ENCODE results near the gene TLCD2.

The TLCD2 gene, protein sequence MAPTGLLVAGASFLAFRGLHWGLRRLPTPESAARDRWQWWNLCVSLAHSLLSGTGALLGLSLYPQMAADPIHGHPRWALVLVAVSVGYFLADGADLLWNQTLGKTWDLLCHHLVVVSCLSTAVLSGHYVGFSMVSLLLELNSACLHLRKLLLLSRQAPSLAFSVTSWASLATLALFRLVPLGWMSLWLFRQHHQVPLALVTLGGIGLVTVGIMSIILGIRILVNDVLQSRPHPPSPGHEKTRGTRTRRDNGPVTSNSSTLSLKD

DNA sequence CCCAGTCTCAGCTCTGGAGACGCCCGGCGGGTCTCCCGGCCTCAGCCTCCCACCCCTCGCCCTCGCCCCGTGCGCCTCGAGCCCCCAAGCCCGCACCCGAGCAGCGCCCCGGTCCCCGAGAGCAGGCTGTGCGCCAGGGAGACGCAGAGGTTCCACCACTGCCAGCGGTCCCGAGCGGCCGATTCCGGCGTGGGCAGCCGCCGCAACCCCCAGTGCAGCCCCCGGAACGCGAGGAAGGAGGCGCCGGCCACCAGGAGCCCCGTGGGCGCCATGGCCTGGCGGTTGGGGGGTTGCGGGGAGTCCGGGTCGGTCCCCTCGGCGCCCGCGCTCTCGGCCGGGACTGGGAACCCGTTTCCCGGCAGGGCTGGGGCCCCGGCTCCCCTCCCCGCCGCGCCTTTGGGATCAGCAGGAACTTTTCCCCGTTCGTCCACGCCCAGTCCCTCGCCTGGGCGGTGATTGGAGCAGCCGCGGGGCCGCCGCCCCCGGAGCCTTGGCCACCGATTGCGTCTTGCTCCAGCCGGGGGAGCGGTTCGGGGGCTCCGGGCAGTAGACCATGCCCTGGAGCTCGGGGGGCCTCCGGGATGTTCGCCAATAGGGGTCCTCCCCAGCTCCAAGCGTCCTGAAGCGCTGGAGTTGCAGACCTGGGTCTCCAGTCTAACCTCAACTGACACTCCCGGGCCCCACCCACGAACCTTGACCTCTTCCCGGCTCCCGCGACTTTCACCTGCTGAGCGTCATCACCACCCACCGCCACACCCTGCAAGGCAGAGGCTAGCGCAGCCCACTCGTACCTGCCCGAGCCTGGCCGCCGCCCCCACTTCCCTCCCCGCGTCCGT lies at the start of gene TLCD2:
Gene TLCD2 (minus strand): TSS at position 407 of the 836 bp plus-strand sequence. CDS start 135 bp downstream, at position 272.
- peaks cover 46% of the 10 kb centered on the region for H3K4me1 Mint-ChIP-seq (ENCODE audit: low read depth)
- H3K27me3 Mint-ChIP-seq = peaks cover 29% of the 10 kb centered on the region
- H3K27ac Mint-ChIP-seq = peak within 1 kb of the TSS; percentile 58
- peak within 1 kb of the TSS; percentile 77 for H3K4me3 Mint-ChIP-seq
- intact Hi-C loops (cut with micrococcal nuclease) = loop anchor here (2.0 to 5.0 kb wide), 2 partner anchors 25 to 43 kb away; partner anchors contain the start of gene PRPF8
- no peaks in the 10 kb centered on the region for H3K9me3 Mint-ChIP-seq
- peaks cover 49% of the 10 kb centered on the region for H3K36me3 Mint-ChIP-seq (ENCODE audit: low read depth)

DNA sequence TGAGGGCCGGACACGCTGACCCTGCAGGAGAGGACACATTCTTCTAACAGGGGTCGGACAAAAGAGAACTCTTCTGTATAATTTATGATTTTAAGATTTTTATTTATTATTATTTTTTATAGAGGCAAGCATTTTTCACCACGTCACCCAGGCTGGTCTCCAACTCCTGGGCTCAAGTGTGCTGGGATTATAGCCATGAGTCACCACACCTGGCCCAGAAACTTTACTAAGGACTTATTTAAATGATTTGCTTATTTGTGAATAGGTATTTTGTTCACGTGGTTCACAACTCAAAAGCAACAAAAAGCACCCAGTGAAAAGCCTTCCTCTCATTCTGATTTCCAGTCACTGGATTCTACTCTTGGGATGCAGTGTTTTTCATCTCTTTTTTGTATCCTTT lies 49.4 kb upstream of the TLCD2 start:
- Mint-ChIP-seq H3K4me1 (ENCODE audit: low read depth) (peaks cover 88% of the 10 kb centered on the region), H3K27me3 (peaks cover 5% of the 10 kb centered on the region), H3K36me3 (ENCODE audit: low read depth) (no peaks in the 10 kb centered on the region), H3K4me3 (no peak overlapping the region), H3K27ac (peak overlapping the region; percentile 85), H3K9me3 (no peaks in the 10 kb centered on the region)
- intact Hi-C loops (cut with micrococcal nuclease) = no loop called here

DNA sequence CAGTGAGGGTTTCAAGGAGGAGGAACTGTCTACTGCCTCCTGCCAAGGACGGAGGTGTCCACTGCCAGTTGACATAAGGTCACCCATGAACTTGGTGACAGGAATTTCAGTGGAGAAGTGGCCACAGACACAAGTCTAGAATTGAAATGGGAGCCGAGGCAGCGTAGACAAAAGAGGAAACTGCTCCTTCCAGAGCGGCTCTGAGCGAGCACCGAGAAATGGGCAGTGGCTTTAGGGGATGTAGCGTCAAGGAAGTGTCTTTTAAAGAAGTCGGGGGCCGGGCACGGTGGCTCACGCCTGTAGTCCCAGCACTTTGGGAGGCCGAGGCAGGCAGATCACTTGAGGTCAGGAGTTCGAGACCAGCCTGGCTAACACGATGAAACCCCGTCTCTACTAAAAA lies 48.6 kb upstream of the TLCD2 start:
- Mint-ChIP-seq H3K27ac (peak overlapping the region; percentile 85), H3K4me1 (ENCODE audit: low read depth) (peaks cover 88% of the 10 kb centered on the region), H3K36me3 (ENCODE audit: low read depth) (no peaks in the 10 kb centered on the region), H3K27me3 (peaks cover 5% of the 10 kb centered on the region), H3K9me3 (no peaks in the 10 kb centered on the region), H3K4me3 (no peak overlapping the region)
- intact Hi-C loops (cut with micrococcal nuclease) = no loop called here

DNA sequence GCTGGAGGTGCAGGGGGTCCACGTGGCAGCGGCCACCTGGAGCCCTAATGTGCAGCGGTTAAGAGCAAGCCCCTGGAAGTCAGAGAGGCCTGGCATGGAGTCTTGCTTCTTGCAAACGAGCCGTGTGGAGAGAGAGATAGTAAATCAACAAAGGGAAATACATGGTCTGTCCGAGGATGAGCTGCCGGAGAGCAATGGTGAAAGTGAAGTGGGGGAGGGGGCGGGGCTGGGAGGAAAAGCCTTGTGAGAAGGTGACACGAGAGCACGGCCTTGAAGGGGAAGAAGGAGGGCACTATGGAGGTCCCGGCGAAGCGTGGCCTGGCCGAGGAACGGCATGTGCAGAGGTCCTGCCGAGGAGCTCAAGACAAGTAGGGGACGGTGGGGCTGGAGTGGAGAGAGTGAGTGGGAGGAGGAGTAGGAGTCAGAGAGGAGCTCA lies 45.7 kb upstream of the TLCD2 start:
- H3K9me3 Mint-ChIP-seq = no peaks in the 10 kb centered on the region
- peak overlapping the region; percentile 98 for H3K27ac Mint-ChIP-seq
- peaks cover 87% of the 10 kb centered on the region for H3K4me1 Mint-ChIP-seq (ENCODE audit: low read depth)
- peaks cover 3% of the 10 kb centered on the region for H3K27me3 Mint-ChIP-seq
- intact Hi-C loops (cut with micrococcal nuclease) = no loop called here
- H3K4me3 Mint-ChIP-seq = no peak overlapping the region
- H3K36me3 Mint-ChIP-seq (ENCODE audit: low read depth) = no peaks in the 10 kb centered on the region

DNA sequence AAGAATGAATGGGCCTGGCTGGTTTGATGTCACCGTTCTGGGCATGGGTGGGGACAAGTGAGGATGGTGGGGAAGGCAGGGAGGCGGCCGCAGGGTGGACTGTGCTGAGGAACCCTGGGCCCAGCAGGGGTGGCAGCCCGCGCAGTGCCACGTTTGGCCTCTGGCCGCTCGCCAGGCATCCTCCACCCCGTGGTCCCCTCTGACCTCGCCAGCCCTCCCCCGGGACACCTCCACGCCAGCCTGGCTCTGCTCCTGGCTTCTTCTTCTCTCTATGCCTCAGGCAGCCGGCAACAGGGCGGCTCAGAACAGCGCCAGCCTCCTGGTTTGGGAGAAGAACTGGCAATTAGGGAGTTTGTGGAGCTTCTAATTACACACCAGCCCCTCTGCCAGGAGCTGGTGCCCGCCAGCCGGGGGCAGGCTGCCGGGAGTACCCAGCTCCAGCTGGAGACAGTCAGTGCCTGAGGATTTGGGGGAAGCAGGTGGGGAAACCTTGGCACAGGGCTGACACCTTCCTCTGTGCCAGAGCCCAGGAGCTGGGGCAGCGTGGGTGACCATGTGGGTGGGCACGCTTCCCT lies 45.2 kb upstream of the TLCD2 start:
- H3K4me3 Mint-ChIP-seq = no peak overlapping the region
- no peaks in the 10 kb centered on the region for H3K9me3 Mint-ChIP-seq
- peaks cover 3% of the 10 kb centered on the region for H3K27me3 Mint-ChIP-seq
- H3K4me1 Mint-ChIP-seq (ENCODE audit: low read depth) = peaks cover 91% of the 10 kb centered on the region
- H3K36me3 Mint-ChIP-seq (ENCODE audit: low read depth) = no peaks in the 10 kb centered on the region
- intact Hi-C loops (cut with micrococcal nuclease) = no loop called here
- peak overlapping the region; percentile 98 for H3K27ac Mint-ChIP-seq

DNA sequence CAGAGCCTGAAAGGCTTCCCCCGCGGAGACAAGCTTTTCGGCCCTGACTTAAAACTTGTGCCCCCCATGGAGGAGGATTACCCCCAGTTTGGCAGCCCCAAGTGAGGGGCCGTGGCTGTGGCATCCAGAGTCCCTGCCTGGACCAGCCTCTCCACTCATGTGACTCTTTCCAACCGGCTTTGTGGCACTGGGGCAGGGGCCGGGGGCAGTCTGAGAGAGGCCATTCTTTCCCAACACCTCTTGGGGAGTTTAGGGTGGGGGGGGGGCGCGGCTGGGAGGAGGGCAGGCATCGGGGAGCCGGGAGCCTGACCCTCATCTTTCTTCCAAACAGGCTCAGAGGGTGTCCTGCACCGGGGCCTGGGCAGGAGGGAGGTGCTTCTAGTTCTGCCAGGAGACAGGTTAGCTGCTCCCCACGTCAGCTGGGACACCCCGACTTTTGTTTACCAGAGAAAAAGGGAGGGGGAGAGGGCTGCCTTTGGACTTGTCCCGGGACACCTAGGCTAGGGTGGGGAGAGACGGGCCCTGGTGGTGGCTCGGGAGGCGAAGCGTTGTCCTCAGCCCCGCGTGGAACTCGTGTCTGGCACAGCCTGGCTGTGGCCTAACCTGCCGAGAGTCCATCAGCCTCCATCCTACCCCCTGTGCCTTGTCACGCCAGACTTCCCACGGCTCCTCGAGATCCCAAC lies 44.4 kb upstream of the TLCD2 start:
- Mint-ChIP-seq H3K27ac (peak overlapping the region; percentile 98), H3K27me3 (peaks cover 3% of the 10 kb centered on the region), H3K9me3 (no peaks in the 10 kb centered on the region), H3K4me3 (peak overlapping the region; percentile 55), H3K36me3 (ENCODE audit: low read depth) (no peaks in the 10 kb centered on the region), H3K4me1 (ENCODE audit: low read depth) (peaks cover 90% of the 10 kb centered on the region)
- intact Hi-C loops (cut with micrococcal nuclease) = no loop called here

DNA sequence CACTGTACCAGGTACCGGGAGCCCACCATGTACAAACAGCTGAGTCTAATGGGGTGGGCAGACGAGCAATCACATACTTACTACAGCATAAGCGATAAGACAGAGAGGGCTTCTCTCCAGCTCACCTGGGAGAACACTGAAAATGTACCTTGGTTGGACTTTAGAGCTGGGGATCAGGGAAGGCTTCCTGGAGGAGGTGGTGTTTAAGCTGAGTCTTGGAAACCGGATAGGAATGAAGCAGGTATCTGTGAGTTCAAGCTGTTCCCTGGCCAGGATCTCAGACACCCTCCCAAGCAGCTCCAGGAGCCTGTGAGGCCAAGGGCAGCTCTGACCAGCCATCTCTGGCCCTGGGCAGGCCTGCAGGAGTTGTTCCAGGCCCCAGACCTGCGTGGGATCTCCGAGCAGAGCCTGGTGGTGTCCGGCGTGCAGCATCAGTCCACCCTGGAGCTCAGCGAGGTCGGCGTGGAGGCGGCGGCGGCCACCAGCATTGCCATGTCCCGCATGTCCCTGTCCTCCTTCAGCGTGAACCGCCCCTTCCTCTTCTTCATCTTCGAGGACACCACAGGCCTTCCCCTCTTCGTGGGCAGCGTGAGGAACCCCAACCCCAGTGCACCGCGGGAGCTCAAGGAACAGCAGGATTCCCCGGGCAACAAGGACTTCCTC lies 43.7 kb upstream of the TLCD2 start:
- peaks cover 93% of the 10 kb centered on the region for H3K4me1 Mint-ChIP-seq (ENCODE audit: low read depth)
- H3K36me3 Mint-ChIP-seq (ENCODE audit: low read depth) = peaks cover 3% of the 10 kb centered on the region
- peak overlapping the region; percentile 55 for H3K4me3 Mint-ChIP-seq
- peak overlapping the region; percentile 98 for H3K27ac Mint-ChIP-seq
- intact Hi-C loops (cut with micrococcal nuclease) = no loop called here
- H3K27me3 Mint-ChIP-seq = peaks cover 3% of the 10 kb centered on the region
- no peaks in the 10 kb centered on the region for H3K9me3 Mint-ChIP-seq

DNA sequence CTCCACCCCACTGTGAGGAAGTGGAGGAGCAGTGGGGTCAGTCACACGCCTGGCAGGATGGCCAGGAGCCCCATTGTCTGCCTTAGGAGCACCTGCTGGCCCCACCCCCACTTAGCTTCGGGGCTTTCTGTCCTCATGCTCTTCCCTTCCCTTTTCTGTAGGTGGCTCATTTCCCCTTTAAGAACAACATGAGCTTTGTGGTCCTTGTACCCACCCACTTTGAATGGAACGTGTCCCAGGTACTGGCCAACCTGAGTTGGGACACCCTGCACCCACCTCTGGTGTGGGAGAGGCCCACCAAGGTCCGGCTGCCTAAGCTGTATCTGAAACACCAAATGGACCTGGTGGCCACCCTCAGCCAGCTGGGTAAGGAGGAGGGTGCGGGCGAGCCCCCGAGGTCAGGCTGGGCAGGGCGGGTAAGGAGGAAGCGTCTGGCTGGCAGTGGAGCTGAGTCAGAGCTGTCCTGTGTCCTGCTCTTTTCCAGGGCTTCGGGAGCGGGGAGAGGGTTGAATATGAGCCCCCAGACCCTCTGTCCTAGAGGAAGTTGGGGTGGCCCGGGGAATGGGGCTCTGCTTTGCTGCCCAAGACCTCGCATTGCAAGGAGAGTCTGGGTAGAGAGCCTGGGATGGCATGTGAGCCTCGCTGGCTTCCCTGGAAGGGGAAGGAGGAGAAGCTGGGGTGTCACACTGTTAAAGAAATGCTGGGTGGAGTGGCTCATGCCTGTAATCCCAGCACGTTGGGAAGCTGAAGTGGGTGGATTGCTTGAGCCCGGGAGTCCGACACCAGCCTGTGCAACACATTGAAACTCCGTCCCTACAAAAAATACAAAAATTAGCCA lies 42.5 kb upstream of the TLCD2 start:
- peaks cover 89% of the 10 kb centered on the region for H3K4me1 Mint-ChIP-seq (ENCODE audit: low read depth)
- peak overlapping the region; percentile 76 for H3K4me3 Mint-ChIP-seq
- peaks cover 3% of the 10 kb centered on the region for H3K27me3 Mint-ChIP-seq
- peaks cover 16% of the 10 kb centered on the region for H3K36me3 Mint-ChIP-seq (ENCODE audit: low read depth)
- intact Hi-C loops (cut with micrococcal nuclease) = no loop called here
- H3K9me3 Mint-ChIP-seq = no peaks in the 10 kb centered on the region
- H3K27ac Mint-ChIP-seq = peak overlapping the region; percentile 98

DNA sequence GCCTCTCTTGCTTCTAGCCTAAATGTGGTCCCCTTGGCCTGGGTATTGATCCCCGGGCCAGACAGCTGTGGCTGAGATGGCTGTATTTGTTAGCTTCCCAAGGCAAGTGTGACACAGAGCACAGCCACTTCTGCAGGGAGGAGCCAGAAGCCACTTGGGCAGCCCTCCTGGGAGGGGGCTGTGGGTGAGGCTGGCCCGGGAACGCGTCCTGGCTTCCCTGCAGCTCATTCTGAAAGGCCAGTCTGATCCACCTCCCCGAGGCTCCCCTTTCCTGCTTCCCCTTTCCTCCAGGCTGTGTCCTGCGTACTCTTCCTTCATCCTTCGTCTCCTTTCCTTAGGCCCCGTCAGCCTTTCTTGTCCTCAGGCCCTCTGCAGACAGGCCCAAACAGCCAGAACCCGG lies 40.5 kb upstream of the TLCD2 start:
- intact Hi-C loops (cut with micrococcal nuclease) = no loop called here
- Mint-ChIP-seq H3K27ac (peak overlapping the region; percentile 98), H3K9me3 (no peaks in the 10 kb centered on the region), H3K4me1 (ENCODE audit: low read depth) (peaks cover 70% of the 10 kb centered on the region), H3K27me3 (peaks cover 2% of the 10 kb centered on the region), H3K36me3 (ENCODE audit: low read depth) (peaks cover 36% of the 10 kb centered on the region), H3K4me3 (peak overlapping the region; percentile 9)

DNA sequence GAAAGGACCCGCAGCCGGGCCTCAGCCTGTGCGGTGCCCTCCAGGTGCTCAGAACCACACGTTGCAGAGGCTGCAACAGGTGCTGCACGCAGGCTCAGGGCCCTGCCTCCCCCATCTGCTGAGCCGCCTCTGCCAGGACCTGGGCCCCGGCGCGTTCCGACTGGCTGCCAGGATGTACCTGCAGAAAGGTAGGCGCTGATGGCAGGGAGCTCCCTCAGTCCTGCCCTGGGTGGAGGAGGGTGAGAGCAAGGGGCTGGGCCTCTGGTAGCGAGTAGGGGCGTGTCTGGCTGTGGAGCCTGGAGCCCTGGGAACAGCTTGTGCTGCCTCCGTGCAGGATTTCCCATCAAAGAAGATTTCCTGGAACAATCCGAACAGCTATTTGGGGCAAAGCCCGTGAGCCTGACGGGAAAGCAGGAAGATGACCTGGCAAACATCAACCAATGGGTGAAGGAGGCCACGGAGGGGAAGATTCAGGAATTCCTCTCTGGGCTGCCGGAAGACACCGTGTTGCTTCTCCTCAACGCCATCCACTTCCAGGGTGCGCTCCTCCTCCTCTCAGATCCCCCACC lies 36.9 kb upstream of the TLCD2 start:
- H3K4me3 Mint-ChIP-seq = no peak overlapping the region
- peaks cover 54% of the 10 kb centered on the region for H3K36me3 Mint-ChIP-seq (ENCODE audit: low read depth)
- peak overlapping the region; percentile 46 for H3K27ac Mint-ChIP-seq
- no peaks in the 10 kb centered on the region for H3K9me3 Mint-ChIP-seq
- no peaks in the 10 kb centered on the region for H3K27me3 Mint-ChIP-seq
- intact Hi-C loops (cut with micrococcal nuclease) = no loop called here
- peaks cover 48% of the 10 kb centered on the region for H3K4me1 Mint-ChIP-seq (ENCODE audit: low read depth)

DNA sequence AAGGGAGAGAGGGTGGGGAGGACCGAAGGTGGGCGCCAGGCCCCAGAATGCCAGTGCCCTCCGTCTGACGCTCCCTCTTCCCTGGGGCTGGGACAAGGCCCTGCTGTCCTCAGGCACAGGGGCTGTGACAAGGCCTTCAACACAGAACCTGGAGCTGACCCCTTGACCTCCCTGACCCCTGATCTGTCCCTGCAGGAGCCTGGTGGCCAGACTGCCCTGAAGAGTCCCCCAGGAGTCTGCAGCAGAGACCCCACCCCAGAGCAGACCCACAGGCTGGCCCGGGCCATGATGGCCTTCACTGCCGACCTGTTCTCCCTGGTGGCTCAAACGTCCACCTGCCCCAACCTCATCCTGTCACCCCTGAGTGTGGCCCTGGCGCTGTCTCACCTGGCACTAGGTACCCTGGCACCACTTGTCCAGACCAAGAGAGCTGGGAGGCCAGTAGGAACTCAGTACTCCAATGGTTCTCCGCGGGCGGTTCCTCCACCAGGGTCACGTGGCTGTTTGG lies 35.4 kb upstream of the TLCD2 start:
- intact Hi-C loops (cut with micrococcal nuclease) = no loop called here
- Mint-ChIP-seq H3K27ac (no peak overlapping the region), H3K9me3 (no peaks in the 10 kb centered on the region), H3K4me1 (ENCODE audit: low read depth) (peaks cover 40% of the 10 kb centered on the region), H3K27me3 (no peaks in the 10 kb centered on the region), H3K4me3 (no peak overlapping the region), H3K36me3 (ENCODE audit: low read depth) (peaks cover 60% of the 10 kb centered on the region)

All from dendritic cell treated with granulocyte-macrophage colony-stimulating factor and Interleukin-4, amounts not matched to agents 40 ng/mL and 50 ng/mL, for 4 days (primary cell).